Liver (tissue), 9 donors: ENCODE results near the gene SERPINA4. TPM values are rescaled to one million over a fixed set of nuclear protein-coding genes. Genes with fewer than 3 reads are reported as not detected.
A peak's percentile ranks its signal among the peaks of the same experiment; 100 is the strongest.

ENCODE experiments used
- DNase-seq: peaks from one replicate; pipeline ENCODE4 v3.0.0-alpha.2; 2017; ENCODE audit warnings: low spot score
- H3K27ac ChIP-seq, 2 donors: one replicate each; pipeline ENCODE4 v1.7.0; 2013; ENCODE audit warnings: inconsistent platforms in 2 of 2, low read length in 2 of 2, control low read depth in 1 of 2, low read depth in 1 of 2, mild to moderate bottlenecking in 1 of 2
- H3K27me3 ChIP-seq, 4 donors: one replicate each; pipeline versions ENCODE4 v1.6.1 to v1.7.0; 2013; ENCODE audit warnings: low read length in 3 of 4, inconsistent platforms in 1 of 4, mild to moderate bottlenecking in 1 of 4, moderate library complexity in 1 of 4; ENCODE audit not compliant: control insufficient read depth in 4 of 4, insufficient read depth in 4 of 4
- H3K36me3 ChIP-seq, 4 donors: one replicate each; pipeline versions ENCODE4 v1.6.1 to v1.7.0; 2013; ENCODE audit warnings: low read length in 3 of 4, mild to moderate bottlenecking in 3 of 4, low read depth in 1 of 4, moderate library complexity in 1 of 4; ENCODE audit not compliant: control insufficient read depth in 4 of 4, insufficient read depth in 3 of 4
- H3K4me1 ChIP-seq, 4 donors: one replicate each; pipeline versions ENCODE4 v1.6.1 to v1.7.0; 2013; ENCODE audit warnings: low read length in 3 of 4, mild to moderate bottlenecking in 3 of 4, moderate library complexity in 1 of 4; ENCODE audit not compliant: control insufficient read depth in 4 of 4, insufficient read depth in 4 of 4
- H3K4me3 ChIP-seq, 3 donors: one replicate each; pipeline versions ENCODE4 v1.6.1 to v1.7.0; 2013; ENCODE audit warnings: low read length in 3 of 3, control low read depth in 1 of 3, low read depth in 1 of 3, mild to moderate bottlenecking in 1 of 3
- H3K9ac ChIP-seq, 2 donors: one replicate each; pipeline ENCODE4 v1.7.0; 2013; ENCODE audit warnings: low read length in 2 of 2, mild to moderate bottlenecking in 2 of 2, moderate library complexity in 2 of 2, control low read depth in 1 of 2, low read depth in 1 of 2
- H3K9me3 ChIP-seq, 4 donors: one replicate each; pipeline versions ENCODE4 v1.6.1 to v1.7.0; 2013; ENCODE audit warnings: low read length in 3 of 4; ENCODE audit not compliant: control insufficient read depth in 4 of 4
- ATF3 ChIP-seq: IDR thresholded peaks from 2 replicates; pipeline ENCODE4 v1.6.1; 2016; ENCODE audit warnings: antibody characterized with exemption
- CTCF ChIP-seq: fragments of 150-350 bp; IDR thresholded peaks from 2 replicates; pipeline ENCODE4 v1.5.1; 2017; ENCODE audit warnings: improper control_type of control experiment, low read depth, low read length; ENCODE audit not compliant: missing input control
- EGR1 ChIP-seq, 2 donors: IDR thresholded peaks; 2 replicates each; pipeline ENCODE4 v1.6.1; 2016 to 2018; ENCODE audit warnings: antibody characterized with exemption in 2 of 2, low read depth in 2 of 2
- FOXA1 ChIP-seq: IDR thresholded peaks from 2 replicates; pipeline ENCODE4 v1.6.1; 2016; ENCODE audit warnings: antibody characterized with exemption
- FOXA2 ChIP-seq: IDR thresholded peaks from 2 replicates; pipeline ENCODE4 v1.6.1; 2016; ENCODE audit warnings: antibody characterized with exemption
- GABPA ChIP-seq, 2 donors: IDR thresholded peaks in 1 of 2; conservative IDR thresholded peaks in 1 of 2; 2 replicates each; pipeline ENCODE4 v1.6.1; 2016; ENCODE audit warnings: antibody characterized with exemption in 2 of 2, mild to moderate bottlenecking in 1 of 2, moderate library complexity in 1 of 2
- HNF4A ChIP-seq, 2 donors: conservative IDR thresholded peaks; 2 replicates each; pipeline ENCODE4 v1.6.1; 2016; ENCODE audit warnings: antibody characterized with exemption in 2 of 2, mild to moderate bottlenecking in 2 of 2
- HNF4G ChIP-seq: IDR thresholded peaks from 2 replicates; pipeline ENCODE4 v1.6.1; 2016; ENCODE audit warnings: antibody characterized with exemption
- JUND ChIP-seq, 2 donors: IDR thresholded peaks; 2 replicates each; pipeline ENCODE4 v1.6.1; 2016; ENCODE audit warnings: antibody characterized with exemption in 2 of 2
- RAD21 ChIP-seq, 2 donors: IDR thresholded peaks; 2 replicates each; pipeline ENCODE4 v1.6.1; 2016; ENCODE audit warnings: antibody characterized with exemption in 2 of 2, mild to moderate bottlenecking in 2 of 2
- REST ChIP-seq: IDR thresholded peaks from 2 replicates; pipeline ENCODE4 v1.6.1; 2016; ENCODE audit warnings: antibody characterized with exemption, mild to moderate bottlenecking
- RXRA ChIP-seq, 2 donors: IDR thresholded peaks; 2 replicates each; pipeline ENCODE4 v1.6.1; 2017 to 2018; ENCODE audit warnings: antibody characterized with exemption in 2 of 2, mild to moderate bottlenecking in 1 of 2
- SP1 ChIP-seq: IDR thresholded peaks from 2 replicates; pipeline ENCODE4 v1.6.1; 2018; ENCODE audit warnings: antibody characterized with exemption, mild to moderate bottlenecking
- TAF1 ChIP-seq: conservative IDR thresholded peaks from 2 replicates; pipeline ENCODE4 v1.6.1; 2016; ENCODE audit warnings: antibody characterized with exemption, mild to moderate bottlenecking
- YY1 ChIP-seq: IDR thresholded peaks from 2 replicates; pipeline ENCODE4 v1.6.1; 2016; ENCODE audit warnings: antibody characterized with exemption, mild to moderate bottlenecking
- ZBTB33 ChIP-seq: IDR thresholded peaks from 2 replicates; pipeline ENCODE4 v1.6.1; 2016; ENCODE audit warnings: antibody characterized with exemption
- polyA plus RNA-seq, 2 donors: library from polyadenylated mRNA; stranded (reverse) in 1 of 2; unstranded in 1 of 2; fragments of 200-250 nt in 1 of 2; fragments of >200 nt in 1 of 2; fragmentation: Nextera tagmentation in 1 of 2; extraction: Ambion mirVana in 1 of 2; gene quantifications; one replicate each; pipeline versions ENCODE4 v1.2.1 to v1.2.3, GENCODE V29; 2013 to 2015
- total RNA-seq, 2 donors: library from RNA; depleted of rRNA; stranded (reverse); fragments of >200 nt; gene quantifications; one replicate each; pipeline ENCODE4 v1.2.3, GENCODE V29; 2014
- TF ChIP-seq, protein P1 (sequence below): IDR thresholded peaks from 2 replicates; pipeline ENCODE4 v1.6.1; 2016; ENCODE audit warnings: antibody characterized with exemption
- donor health status: healthy.
- donor health status: healthy.
- donor health status: healthy.
- donor health status: healthy.
- donor health status: healthy.

SERPINA4 gene
- total and polyA plus RNA-seq, 4 donors = 50.5 to 150 (median 74.0) TPM

- no peak for TF ChIP-seq ZBTB33
Observed at GRCh38 chr14:94591871-94592270, 30.6 kb downstream of the SERPINA4 start (continued).

GRCh38 chr14:94592457-94592856 is 31.2 kb downstream of the SERPINA4 start:
- H3K4me1 ChIP-seq = peaks cover 10 to 77% (median 56%) of the 10 kb centered on the region in 4 donors
- TF ChIP-seq RXRA (IDR thresholded peaks at IDR 0.05) (no peak), FOXA2 (no peak), ZBTB33 (no peak), HNF4G (no peak), HNF4A (conservative IDR thresholded peaks at IDR 0.05) (no peak), JUND (IDR thresholded peaks at IDR 0.05) (no peak), FOXA1 (no peak), YY1 (no peak), REST (no peak), ATF3 (no peak), CTCF (no peak), SP1 (no peak), GABPA (IDR thresholded peaks at IDR 0.05 in 1 of 2, conservative IDR thresholded peaks at IDR 0.05 in 1 of 2) (no peak), RAD21 (IDR thresholded peaks at IDR 0.05) (no peak), TAF1 (no peak), EGR1 (IDR thresholded peaks at IDR 0.05; ENCODE audit: low read depth in 2 of 2) (no peak)
- TF ChIP-seq, protein P1, sequence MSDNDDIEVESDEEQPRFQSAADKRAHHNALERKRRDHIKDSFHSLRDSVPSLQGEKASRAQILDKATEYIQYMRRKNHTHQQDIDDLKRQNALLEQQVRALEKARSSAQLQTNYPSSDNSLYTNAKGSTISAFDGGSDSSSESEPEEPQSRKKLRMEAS = no peak
- H3K9ac ChIP-seq = no peak overlapping the region
- DNase-seq = no peak
- no peaks in the 10 kb centered on the region for H3K27me3 ChIP-seq
- H3K27ac ChIP-seq = peak overlapping the region in 1 of 2 donors; percentile 67
- H3K4me3 ChIP-seq = no peak overlapping the region
- H3K9me3 ChIP-seq = no peaks in the 10 kb centered on the region
- peaks cover 6 to 30% (median 23%) of the 10 kb centered on the region in 4 donors for H3K36me3 ChIP-seq
